ENCODE data around the gene TNNI3K. TPM values are rescaled to one million over a fixed set of nuclear protein-coding genes. Genes with fewer than 3 reads are reported as not detected.

The TNNI3K gene
- total RNA-seq, 1 experiment from 2014 or later, result not detected

- H3K4ac ChIP-seq (ENCODE audit: low read depth, low read length), result no peak overlapping the region
- H2AK5ac ChIP-seq (ENCODE audit: insufficient read length, low read length), result no peak overlapping the region
- no peaks in the 10 kb centered on the region for H3K9me3 ChIP-seq (ENCODE audit: control insufficient read depth, low read depth, low read length)
- no peak overlapping the region for H3T11ph ChIP-seq (ENCODE audit: low read length)
- H2BK15ac ChIP-seq (ENCODE audit: low read depth, low read length), result no peak overlapping the region
- H4K91ac ChIP-seq (ENCODE audit: insufficient read length, low read depth, low read length), result no peak overlapping the region
- H3K18ac ChIP-seq (ENCODE audit: insufficient read length, low read depth, low read length), result no peak overlapping the region
- no peaks in the 10 kb centered on the region for H3K23me2 ChIP-seq (ENCODE audit: insufficient read length, low read depth, low read length, poor library complexity, severe bottlenecking)
- H3K27me3 Mint-ChIP-seq (ENCODE audit: low read depth), result peaks cover 3% of the 10 kb centered on the region; the same call in 1 of the 2 replicates
- no peaks in the 10 kb centered on the region for H3K9me3 Mint-ChIP-seq
- H3K9ac ChIP-seq (ENCODE audit: extremely low read depth, insufficient read length, low read length), result no peak overlapping the region
- no peak overlapping the region for H2BK5ac ChIP-seq (ENCODE audit: insufficient read length, low read length)
- TF ChIP-seq, protein P1, sequence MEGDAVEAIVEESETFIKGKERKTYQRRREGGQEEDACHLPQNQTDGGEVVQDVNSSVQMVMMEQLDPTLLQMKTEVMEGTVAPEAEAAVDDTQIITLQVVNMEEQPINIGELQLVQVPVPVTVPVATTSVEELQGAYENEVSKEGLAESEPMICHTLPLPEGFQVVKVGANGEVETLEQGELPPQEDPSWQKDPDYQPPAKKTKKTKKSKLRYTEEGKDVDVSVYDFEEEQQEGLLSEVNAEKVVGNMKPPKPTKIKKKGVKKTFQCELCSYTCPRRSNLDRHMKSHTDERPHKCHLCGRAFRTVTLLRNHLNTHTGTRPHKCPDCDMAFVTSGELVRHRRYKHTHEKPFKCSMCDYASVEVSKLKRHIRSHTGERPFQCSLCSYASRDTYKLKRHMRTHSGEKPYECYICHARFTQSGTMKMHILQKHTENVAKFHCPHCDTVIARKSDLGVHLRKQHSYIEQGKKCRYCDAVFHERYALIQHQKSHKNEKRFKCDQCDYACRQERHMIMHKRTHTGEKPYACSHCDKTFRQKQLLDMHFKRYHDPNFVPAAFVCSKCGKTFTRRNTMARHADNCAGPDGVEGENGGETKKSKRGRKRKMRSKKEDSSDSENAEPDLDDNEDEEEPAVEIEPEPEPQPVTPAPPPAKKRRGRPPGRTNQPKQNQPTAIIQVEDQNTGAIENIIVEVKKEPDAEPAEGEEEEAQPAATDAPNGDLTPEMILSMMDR (conservative IDR thresholded peaks at IDR 0.05), result no peak
- no peaks in the 10 kb centered on the region for H3K27me3 ChIP-seq (ENCODE audit: insufficient read depth, low read length)
- H2BK20ac ChIP-seq (ENCODE audit: low read depth, low read length, poor library complexity, severe bottlenecking), result no peak overlapping the region
- H3K4me3 Mint-ChIP-seq, result no peak overlapping the region
- H3K4me1 Mint-ChIP-seq, result no peaks in the 10 kb centered on the region
- H3K23ac ChIP-seq (ENCODE audit: insufficient read length, low read depth, low read length), result no peak overlapping the region
- no peak overlapping the region for H2BK120ac ChIP-seq (ENCODE audit: low read depth, low read length, poor library complexity, severe bottlenecking)
- no peaks in the 10 kb centered on the region for H3K79me2 ChIP-seq (ENCODE audit: insufficient read depth, low read length)
- H3K56ac ChIP-seq (ENCODE audit: insufficient read length, low read depth, low read length), result no peak overlapping the region
- H3K79me1 ChIP-seq (ENCODE audit: insufficient read depth, low read depth, low read length, poor library complexity, severe bottlenecking), result no peaks in the 10 kb centered on the region
- H3K4me2 ChIP-seq (ENCODE audit: insufficient read depth, insufficient read length, low read length), result no peak overlapping the region
- H3K27ac ChIP-seq (ENCODE audit: insufficient read length, low read depth, low read length), result no peak overlapping the region
- no CpG with 5 or more reads among the region's 2 CpGs for WGBS (ENCODE audit: extremely low coverage, insufficient read length, low lambda C conversion rate)
- no peaks in the 10 kb centered on the region for H3K36me3 Mint-ChIP-seq (ENCODE audit: insufficient read depth in 1 of 3, low read depth in 3 of 3)
- H4K5ac ChIP-seq (ENCODE audit: insufficient read length, low read depth, low read length), result no peak overlapping the region
- H2BK12ac ChIP-seq (ENCODE audit: insufficient read length, low read depth, low read length), result no peak overlapping the region
- no peaks in the 10 kb centered on the region for H4K20me1 ChIP-seq (ENCODE audit: control insufficient read depth, insufficient read depth, insufficient read length)
- H3K14ac ChIP-seq (ENCODE audit: insufficient read depth, low read length), result no peak overlapping the region
- H2AFZ ChIP-seq (ENCODE audit: low read length), result no peak overlapping the region
- DNase-seq, result no peak
- no peak overlapping the region for H3K27ac Mint-ChIP-seq
- H3K4me1 ChIP-seq (ENCODE audit: insufficient read depth, low read length), result no peaks in the 10 kb centered on the region
- H4K8ac ChIP-seq (replicated peaks; ENCODE audit: insufficient read length, low read depth, low read length), result no peak overlapping the region
Measured at GRCh38 chr1:74549932-74550331, 314.7 kb downstream of the TNNI3K start.
